IMR-90 (cell line): Measurements from ENCODE around the gene CEP170. TPM values are rescaled to one million over a fixed set of nuclear protein-coding genes. Genes with fewer than 3 reads are reported as not detected.

Experiments used
- ATAC-seq: fragments of 200-7000 bp; cut with Tn5 transposase; 2 replicates; pipeline ENCODE4 v1.9.1; 2020; ENCODE audit warnings: low read depth, mild to moderate bottlenecking, moderate library complexity
- BruUV-seq: library from RNA; stranded (reverse); fragments of 400-500 nt; replicated peaks from 2 replicates; lab custom pipeline; 2021; lab: Mats Ljungman, UMichigan
- CTCF ChIA-PET: fragments of 300-600 bp; formaldehyde crosslinking; extraction: SDS; loops from one replicate; lab custom pipeline; 2021; ENCODE audit warnings: antibody characterized with exemption; lab: Yijun Ruan, JAX
- POLR2A ChIA-PET: fragments of 300-600 bp; sonication (Branson Sonifier 250); formaldehyde crosslinking; loops from one replicate; lab custom pipeline; 2022; ENCODE audit warnings: antibody characterized with exemption; ENCODE audit not compliant: unreplicated experiment; lab: Charles Lee
- DNase-seq: peaks from one replicate; pipeline ENCODE4 v3.0.0; 2013
- H2AFZ ChIP-seq: replicated peaks from 2 replicates; pipeline ENCODE3; 2013; ENCODE audit warnings: low read length, mild to moderate bottlenecking; ENCODE audit not compliant: poor library complexity
- H2AK5ac ChIP-seq: 2 replicates; pipeline ENCODE4 v1.6.1; 2013; ENCODE audit warnings: low read depth, low read length, inconsistent platforms
- H2AK9ac ChIP-seq: replicated peaks from 2 replicates; pipeline ENCODE3; 2013; ENCODE audit warnings: mild to moderate bottlenecking, low read depth, low read length, moderate library complexity; ENCODE audit not compliant: poor library complexity
- H2BK120ac ChIP-seq: 2 replicates; pipeline ENCODE4 v1.6.1; 2013; ENCODE audit warnings: low read depth, low read length, inconsistent platforms
- H2BK15ac ChIP-seq: 3 replicates; pipeline ENCODE4 v1.6.1; 2013; ENCODE audit warnings: low read depth, low read length, inconsistent platforms
- H2BK20ac ChIP-seq: 2 replicates; pipeline ENCODE4 v1.6.1; 2013; ENCODE audit warnings: low read depth, mild to moderate bottlenecking, inconsistent platforms, low read length, moderate library complexity
- H2BK5ac ChIP-seq: 2 replicates; pipeline ENCODE4 v1.6.1; 2013; ENCODE audit warnings: mild to moderate bottlenecking, low read depth, low read length, inconsistent platforms; ENCODE audit not compliant: poor library complexity, severe bottlenecking
- H3K14ac ChIP-seq: replicated peaks from 2 replicates; pipeline ENCODE4 v1.6.1; 2013; ENCODE audit warnings: low read depth, low read length, inconsistent platforms
- H3K18ac ChIP-seq: 2 replicates; pipeline ENCODE4 v1.6.1; 2013; ENCODE audit warnings: low read depth, low read length, control low read depth
- H3K23ac ChIP-seq: 2 replicates; pipeline ENCODE4 v1.6.1; 2013; ENCODE audit warnings: low read depth, low read length, inconsistent platforms
- H3K27ac ChIP-seq: 2 replicates; pipeline ENCODE4 v1.5.1; 2013; ENCODE audit warnings: mild to moderate bottlenecking, control low read depth, low read length; ENCODE audit not compliant: insufficient read depth
- H3K27me3 ChIP-seq: 2 replicates; pipeline ENCODE4 v1.6.1; 2013; ENCODE audit warnings: low read length; ENCODE audit not compliant: control insufficient read depth, insufficient read depth
- H3K36me3 ChIP-seq: 2 replicates; pipeline ENCODE4 v1.6.1; 2013; ENCODE audit warnings: low read length, mixed read lengths; ENCODE audit not compliant: control insufficient read depth, insufficient read depth
- H3K4ac ChIP-seq: 2 replicates; pipeline ENCODE4 v1.6.1; 2013; ENCODE audit warnings: low read depth, low read length, inconsistent platforms
- H3K4me1 ChIP-seq: 2 replicates; pipeline ENCODE4 v1.6.1; 2013; ENCODE audit warnings: low read length, mixed read lengths; ENCODE audit not compliant: control insufficient read depth, insufficient read depth
- H3K4me2 ChIP-seq: 2 replicates; pipeline ENCODE4 v1.6.1; 2013; ENCODE audit warnings: low read depth, mild to moderate bottlenecking, control low read depth, low read length, moderate library complexity
- H3K4me3 ChIP-seq: 2 replicates; pipeline ENCODE4 v1.5.1; 2013; ENCODE audit warnings: low read depth, mild to moderate bottlenecking, control low read depth, low read length, moderate library complexity; ENCODE audit not compliant: insufficient read depth
- H3K56ac ChIP-seq: 2 replicates; pipeline ENCODE4 v1.6.1; 2013; ENCODE audit warnings: low read length, inconsistent platforms; ENCODE audit not compliant: insufficient read depth; ENCODE audit errors: extremely low read depth
- H3K79me1 ChIP-seq, 2 experiments: 2 replicates each; pipeline ENCODE4 v1.6.1; 2013; ENCODE audit warnings: low read length in 2 of 2, inconsistent platforms in 1 of 2, low read depth in 1 of 2
- H3K9ac ChIP-seq: 2 replicates; pipeline ENCODE4 v1.6.1; 2013; ENCODE audit warnings: low read depth, low read length, control low read depth
- H3K9me1 ChIP-seq: 2 replicates; pipeline ENCODE4 v1.6.1; 2013; ENCODE audit warnings: low read length, inconsistent platforms; ENCODE audit not compliant: insufficient read depth
- H3K9me3 ChIP-seq: 2 replicates; pipeline ENCODE4 v1.6.1; 2013; ENCODE audit warnings: low read length; ENCODE audit not compliant: control insufficient read depth, insufficient read depth
- H4K20me1 ChIP-seq: 2 replicates; pipeline ENCODE4 v1.6.1; 2013; ENCODE audit warnings: low read length, inconsistent platforms; ENCODE audit not compliant: insufficient read depth
- H4K5ac ChIP-seq: 2 replicates; pipeline ENCODE4 v1.6.1; 2013; ENCODE audit warnings: mild to moderate bottlenecking, low read depth, low read length, control low read depth
- H4K8ac ChIP-seq, 2 experiments: 2 replicates each; pipeline ENCODE4 v1.6.1; 2013; ENCODE audit warnings: low read depth in 2 of 2, low read length in 2 of 2, control low read depth in 1 of 2, inconsistent platforms in 1 of 2
- H4K91ac ChIP-seq: 2 replicates; pipeline ENCODE4 v1.6.1; 2013; ENCODE audit warnings: low read depth, low read length, inconsistent platforms; ENCODE audit not compliant: insufficient read depth
- BHLHE40 ChIP-seq: fragments of 150-350 bp; IDR thresholded peaks from 2 replicates; pipeline ENCODE4 v1.6.1; 2016; ENCODE audit warnings: mild to moderate bottlenecking, low read depth, low read length
- CEBPB ChIP-seq: IDR thresholded peaks from 2 replicates; pipeline ENCODE4 v1.6.1; 2012; ENCODE audit warnings: low read depth, low read length, improper control_type of control experiment
- CHD1 ChIP-seq: IDR thresholded peaks from 2 replicates; pipeline ENCODE4 v1.6.1; 2012; ENCODE audit warnings: low read depth, low read length, improper control_type of control experiment
- CTCF ChIP-seq: conservative IDR thresholded peaks from 2 replicates; pipeline ENCODE4 v1.5.1; 2012; ENCODE audit warnings: mild to moderate bottlenecking, low read depth, low read length, improper control_type of control experiment
- ELK1 ChIP-seq: fragments of 150-350 bp; IDR thresholded peaks from 2 replicates; pipeline ENCODE4 v1.6.1; 2016; ENCODE audit warnings: low read depth, mild to moderate bottlenecking, low read length, moderate library complexity, borderline replicate concordance
- FOS ChIP-seq: fragments of 150-350 bp; IDR thresholded peaks from 2 replicates; pipeline ENCODE4 v1.6.1; 2016; ENCODE audit warnings: low read depth, low read length
- MAFK ChIP-seq: IDR thresholded peaks from 2 replicates; pipeline ENCODE4 v1.6.1; 2012; ENCODE audit warnings: low read depth, low read length, improper control_type of control experiment
- MAZ ChIP-seq: IDR thresholded peaks from 2 replicates; pipeline ENCODE4 v1.6.1; 2012; ENCODE audit warnings: low read depth, mild to moderate bottlenecking, low read length, improper control_type of control experiment, moderate library complexity, borderline replicate concordance
- MXI1 ChIP-seq: IDR thresholded peaks from 2 replicates; pipeline ENCODE4 v1.6.1; 2012; ENCODE audit warnings: low read depth, mild to moderate bottlenecking, low read length, moderate library complexity, borderline replicate concordance
- NFE2L2 ChIP-seq: fragments of 150-350 bp; IDR thresholded peaks from 2 replicates; pipeline ENCODE4 v1.6.1; 2016; ENCODE audit warnings: low read depth, mild to moderate bottlenecking, low read length
- POLR2A ChIP-seq: IDR thresholded peaks from 2 replicates; pipeline ENCODE4 v1.6.1; 2012; ENCODE audit warnings: mild to moderate bottlenecking, low read depth, low read length
- RAD21 ChIP-seq: IDR thresholded peaks from 2 replicates; pipeline ENCODE4 v1.6.1; 2012; ENCODE audit warnings: low read length, improper control_type of control experiment
- RCOR1 ChIP-seq: IDR thresholded peaks from 2 replicates; pipeline ENCODE4 v1.6.1; 2012; ENCODE audit warnings: mild to moderate bottlenecking, low read length, improper control_type of control experiment; ENCODE audit not compliant: insufficient replicate concordance
- RFX5 ChIP-seq: IDR thresholded peaks from 2 replicates; pipeline ENCODE4 v1.8.0; 2012; ENCODE audit warnings: low read depth, mild to moderate bottlenecking, low read length, moderate library complexity
- SMC3 ChIP-seq: fragments of 150-350 bp; IDR thresholded peaks from 2 replicates; pipeline ENCODE4 v1.6.1; 2016; ENCODE audit warnings: low read depth, mild to moderate bottlenecking, antibody characterized with exemption, low read length, moderate library complexity
- USF2 ChIP-seq: fragments of 150-350 bp; IDR thresholded peaks from 2 replicates; pipeline ENCODE4 v1.6.1; 2017; ENCODE audit warnings: mild to moderate bottlenecking, antibody characterized with exemption, low read length, low read depth
- WGBS, 2 experiments: methylation state at CpG; one replicate each; pipeline versions ENCODE4 v1.1.5 to v1.1.7; 2013; ENCODE audit warnings: missing lambda C conversion rate in 2 of 2; ENCODE audit not compliant: insufficient read length in 1 of 2; ENCODE audit errors: extremely low coverage in 2 of 2; 5-methylcytosine and 5-hydroxymethylcytosine counted together
- dilution Hi-C: fragments of 300-500 bp; cut with HindIII; formaldehyde crosslinking; loops from one replicate; pipeline ENCODE4 v1.14.3; 2018; ENCODE audit warnings: low sequenced_read_pairs; ENCODE audit not compliant: unreplicated experiment
- in situ Hi-C: fragments of 300-500 bp; cut with MboI; formaldehyde crosslinking; loops from 3 replicates; pipeline ENCODE4 v1.14.3; 2019; ENCODE audit warnings: low sequenced_read_pairs, inconsistent platforms, mixed read lengths
- intact Hi-C: fragments of 100-400 bp; cut with micrococcal nuclease; formaldehyde crosslinking; loops from 2 replicates; pipeline ENCODE4 v1.10.0; 2022
- polyA plus RNA-seq, 3 experiments: library from polyadenylated mRNA; depleted of rRNA; stranded (reverse); fragments of >200 nt; gene quantifications; 2 replicates each; pipeline ENCODE4 v1.2.3, GENCODE V29; 2012; ENCODE audit warnings: low replicate concordance in 1 of 3
- total RNA-seq: library from RNA; depleted of rRNA; stranded (reverse); fragments of >200 nt; gene quantifications from 2 replicates; pipeline ENCODE4 v1.2.3, GENCODE V29; 2012

The CEP170 gene
- total and polyA plus RNA-seq, 2 of the 4 experiments (the other 2 are of a cell fraction), result 65.8 to 151 TPM

GRCh38 chr1:243258731-243259130 lies 3.6 kb upstream of the CEP170 start:
- in situ Hi-C loops, result no loop called here
- Histone ChIP-seq H3K4ac (no peak overlapping the region), H3K9me3 (no peaks in the 10 kb centered on the region), H2BK20ac (no peak overlapping the region), H3K27me3 (no peaks in the 10 kb centered on the region), H2AK5ac (no peak overlapping the region), H3K23ac (no peak overlapping the region), H3K4me1 (peaks cover under 1% of the 10 kb centered on the region; the same call in 1 of the 2 replicates), H3K9ac (no peak overlapping the region), H3K56ac (no peak overlapping the region), H4K5ac (no peak overlapping the region), H3K27ac (no peak overlapping the region), H3K36me3 (no peaks in the 10 kb centered on the region), H3K14ac (no peak overlapping the region), H2BK5ac (no peak overlapping the region), H3K79me1 (peaks cover 19 to 30% of the 10 kb centered on the region in 2 experiments), H2BK15ac (no peak overlapping the region), H4K20me1 (peaks cover 7% of the 10 kb centered on the region; the same call in 1 of the 2 replicates), H2AK9ac (no peak overlapping the region), H3K9me1 (no peaks in the 10 kb centered on the region), H3K4me3 (no peak overlapping the region), H2BK120ac (no peak overlapping the region), H4K91ac (no peak overlapping the region), H4K8ac (no peak overlapping the region), H2AFZ (no peak overlapping the region), H3K4me2 (no peak overlapping the region), H3K18ac (no peak overlapping the region)
- dilution Hi-C loops, result no loop called here
- WGBS, 2 experiments, result no CpG with 5 or more reads among the region's 7 CpGs
- ChIA-PET POLR2A (no interaction called here), CTCF (no interaction called here)
- intact Hi-C loops, result no loop called here
- DNase-seq, result no peak
- no peak for TF ChIP-seq MAFK
- TF ChIP-seq SMC3, result no peak
- no peak for TF ChIP-seq RAD21
- no peak for TF ChIP-seq ELK1
- no peak for TF ChIP-seq FOS
- TF ChIP-seq RFX5, result no peak
- TF ChIP-seq MAZ, result no peak
- TF ChIP-seq NFE2L2, result no peak
- TF ChIP-seq CEBPB, result no peak
- no peak for TF ChIP-seq CTCF
- no peak for TF ChIP-seq BHLHE40
- TF ChIP-seq POLR2A, result no peak
- no peak for TF ChIP-seq USF2
- no peak for TF ChIP-seq MXI1
- TF ChIP-seq CHD1, result no peak
- no peak for TF ChIP-seq RCOR1
- no peak for ATAC-seq
- BruUV-seq, result no TSS peak
